ENCODE data around the gene FOXQ1. TPM values are rescaled to one million over a fixed set of nuclear protein-coding genes. Genes with fewer than 3 reads are reported as not detected.

FOXQ1 gene
- total and polyA plus RNA-seq, 2 of the 13 experiments (the other 11 are each of a cell fraction or from before 2014, with no cell fraction given): 35.2 to 39.8 TPM

DNA sequence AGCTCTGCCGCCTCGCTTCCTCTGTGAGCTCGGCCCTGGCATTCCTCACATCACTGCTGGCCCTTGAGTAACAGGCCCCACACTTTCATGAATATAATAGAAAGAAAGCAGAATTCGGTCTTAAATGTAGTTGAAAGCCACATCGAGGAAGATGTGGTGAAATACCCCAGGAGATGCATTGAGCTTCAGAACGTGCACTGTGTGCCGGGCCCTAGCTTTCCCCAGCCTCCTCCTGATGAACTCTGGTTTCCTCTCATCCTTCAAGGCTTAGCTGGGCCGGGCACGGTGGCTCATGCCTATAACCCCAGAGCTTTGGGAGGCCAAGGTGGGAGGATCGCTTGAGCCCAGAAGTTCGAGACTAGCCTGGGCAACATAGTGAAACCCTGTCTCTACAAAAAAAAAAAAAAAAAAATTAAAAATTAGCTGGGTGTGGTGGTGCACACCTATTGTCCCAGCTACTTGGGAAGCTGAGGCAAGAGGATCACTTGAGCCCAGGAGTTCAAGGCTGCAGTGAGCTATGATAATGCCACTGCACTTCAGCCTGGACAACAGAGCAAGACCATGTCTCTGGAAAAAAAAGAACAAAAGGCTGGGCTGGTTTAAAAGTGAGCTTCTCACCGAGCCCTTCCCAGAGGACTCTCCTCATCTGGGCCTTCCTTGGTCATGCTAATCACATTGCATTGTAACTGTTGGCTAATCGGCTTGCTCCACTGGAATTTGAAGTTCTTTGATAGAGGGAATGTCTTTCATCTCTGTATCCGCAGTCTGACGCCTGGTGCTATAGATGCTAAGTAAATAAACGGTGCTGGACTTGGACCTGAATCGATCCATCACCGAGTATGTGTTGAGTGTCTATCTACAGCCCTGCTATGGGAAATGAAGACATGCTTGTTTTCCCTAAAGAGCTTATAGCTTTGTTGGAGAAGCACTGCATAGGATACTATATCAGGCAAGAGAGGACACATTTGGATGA lies 43.8 kb upstream of the FOXQ1 start (continued):
- TF ChIP-seq ZBTB40 (IDR thresholded peaks at IDR 0.05): no peak
- TF ChIP-seq ZBTB40 (CRISPR knock-in tag; IDR thresholded peaks at IDR 0.05): peak; percentile 51; the same call in 1 of the 2 replicates
- TF ChIP-seq GABPB1 (CRISPR knock-in tag; IDR thresholded peaks at IDR 0.05): peak; percentile 43; the same call in 1 of the 2 replicates
- TF ChIP-seq ZNF296 (CRISPR knock-in tag; conservative IDR thresholded peaks at IDR 0.05): no peak
- no peak for TF ChIP-seq MYNN (CRISPR knock-in tag; IDR thresholded peaks at IDR 0.05; ENCODE audit: low read depth)
- TF ChIP-seq ZSCAN12 (CRISPR knock-in tag; IDR thresholded peaks at IDR 0.05): peak; percentile 97
- TF ChIP-seq, protein P1, sequence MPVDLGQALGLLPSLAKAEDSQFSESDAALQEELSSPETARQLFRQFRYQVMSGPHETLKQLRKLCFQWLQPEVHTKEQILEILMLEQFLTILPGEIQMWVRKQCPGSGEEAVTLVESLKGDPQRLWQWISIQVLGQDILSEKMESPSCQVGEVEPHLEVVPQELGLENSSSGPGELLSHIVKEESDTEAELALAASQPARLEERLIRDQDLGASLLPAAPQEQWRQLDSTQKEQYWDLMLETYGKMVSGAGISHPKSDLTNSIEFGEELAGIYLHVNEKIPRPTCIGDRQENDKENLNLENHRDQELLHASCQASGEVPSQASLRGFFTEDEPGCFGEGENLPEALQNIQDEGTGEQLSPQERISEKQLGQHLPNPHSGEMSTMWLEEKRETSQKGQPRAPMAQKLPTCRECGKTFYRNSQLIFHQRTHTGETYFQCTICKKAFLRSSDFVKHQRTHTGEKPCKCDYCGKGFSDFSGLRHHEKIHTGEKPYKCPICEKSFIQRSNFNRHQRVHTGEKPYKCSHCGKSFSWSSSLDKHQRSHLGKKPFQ (CRISPR knock-in tag; IDR thresholded peaks at IDR 0.05; ENCODE audit: insufficient replicate concordance): no peak
- no peak for TF ChIP-seq GPN1 (CRISPR knock-in tag; IDR thresholded peaks at IDR 0.05; ENCODE audit: borderline replicate concordance)
- TF ChIP-seq ZNF644 (CRISPR knock-in tag; IDR thresholded peaks at IDR 0.05; ENCODE audit: low read depth): peak; percentile 96
- peak; percentile 95 for TF ChIP-seq CBFB (CRISPR knock-in tag; IDR thresholded peaks at IDR 0.05)
- TF ChIP-seq, protein P2, sequence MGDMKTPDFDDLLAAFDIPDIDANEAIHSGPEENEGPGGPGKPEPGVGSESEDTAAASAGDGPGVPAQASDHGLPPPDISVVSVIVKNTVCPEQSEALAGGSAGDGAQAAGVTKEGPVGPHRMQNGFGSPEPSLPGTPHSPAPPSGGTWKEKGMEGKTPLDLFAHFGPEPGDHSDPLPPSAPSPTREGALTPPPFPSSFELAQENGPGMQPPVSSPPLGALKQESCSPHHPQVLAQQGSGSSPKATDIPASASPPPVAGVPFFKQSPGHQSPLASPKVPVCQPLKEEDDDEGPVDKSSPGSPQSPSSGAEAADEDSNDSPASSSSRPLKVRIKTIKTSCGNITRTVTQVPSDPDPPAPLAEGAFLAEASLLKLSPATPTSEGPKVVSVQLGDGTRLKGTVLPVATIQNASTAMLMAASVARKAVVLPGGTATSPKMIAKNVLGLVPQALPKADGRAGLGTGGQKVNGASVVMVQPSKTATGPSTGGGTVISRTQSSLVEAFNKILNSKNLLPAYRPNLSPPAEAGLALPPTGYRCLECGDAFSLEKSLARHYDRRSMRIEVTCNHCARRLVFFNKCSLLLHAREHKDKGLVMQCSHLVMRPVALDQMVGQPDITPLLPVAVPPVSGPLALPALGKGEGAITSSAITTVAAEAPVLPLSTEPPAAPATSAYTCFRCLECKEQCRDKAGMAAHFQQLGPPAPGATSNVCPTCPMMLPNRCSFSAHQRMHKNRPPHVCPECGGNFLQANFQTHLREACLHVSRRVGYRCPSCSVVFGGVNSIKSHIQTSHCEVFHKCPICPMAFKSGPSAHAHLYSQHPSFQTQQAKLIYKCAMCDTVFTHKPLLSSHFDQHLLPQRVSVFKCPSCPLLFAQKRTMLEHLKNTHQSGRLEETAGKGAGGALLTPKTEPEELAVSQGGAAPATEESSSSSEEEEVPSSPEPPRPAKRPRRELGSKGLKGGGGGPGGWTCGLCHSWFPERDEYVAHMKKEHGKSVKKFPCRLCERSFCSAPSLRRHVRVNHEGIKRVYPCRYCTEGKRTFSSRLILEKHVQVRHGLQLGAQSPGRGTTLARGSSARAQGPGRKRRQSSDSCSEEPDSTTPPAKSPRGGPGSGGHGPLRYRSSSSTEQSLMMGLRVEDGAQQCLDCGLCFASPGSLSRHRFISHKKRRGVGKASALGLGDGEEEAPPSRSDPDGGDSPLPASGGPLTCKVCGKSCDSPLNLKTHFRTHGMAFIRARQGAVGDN (CRISPR knock-in tag; IDR thresholded peaks at IDR 0.05): peak; percentile 61
- peak; percentile 69; the same call in 1 of the 2 replicates for TF ChIP-seq ARID2 (CRISPR knock-in tag; IDR thresholded peaks at IDR 0.05; ENCODE audit: borderline replicate concordance)
- peak; percentile 99 for TF ChIP-seq SOX5 (CRISPR knock-in tag; IDR thresholded peaks at IDR 0.05; ENCODE audit: borderline replicate concordance)
- no peak for TF ChIP-seq POLR2AphosphoS2 (IDR thresholded peaks at IDR 0.05; ENCODE audit: low read depth, low read length)
